VCaP (cell line): ENCODE data around the gene MOGAT2.

Source experiments
- H3K27ac ChIP-seq: fragments of 450-650 bp; 2 replicates; pipeline ENCODE4 v1.5.1; 2017
- CTCF ChIP-seq: fragments of 450-650 bp; conservative IDR thresholded peaks from 2 replicates; pipeline ENCODE4 v1.5.1; 2017; ENCODE audit warnings: mild to moderate bottlenecking, moderate library complexity

MOGAT2 gene

DNA sequence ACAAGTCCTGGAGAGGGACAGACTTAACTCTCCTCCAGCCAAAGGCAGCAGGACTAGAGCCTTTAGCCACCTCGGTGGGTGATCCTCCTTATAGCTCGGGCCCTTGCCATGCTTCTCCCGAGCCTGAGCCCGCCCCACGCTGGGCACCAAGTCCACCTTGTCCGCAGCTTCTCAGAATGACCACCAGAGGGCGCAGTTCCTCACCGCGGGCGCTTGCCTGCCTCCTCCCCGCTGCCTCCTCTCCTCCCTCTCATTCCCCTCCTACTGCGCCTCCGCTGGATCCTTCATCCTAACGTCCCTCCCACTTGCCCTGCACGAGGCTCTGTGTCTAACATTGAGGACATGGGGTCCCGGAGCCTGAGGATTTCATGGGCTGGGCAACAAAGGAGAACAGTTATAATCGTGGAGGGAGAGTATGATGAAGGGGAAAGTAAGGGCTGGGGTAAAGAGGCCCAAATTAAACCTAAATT lies 11.3 kb upstream of the MOGAT2 start:
- no peak overlapping the region for H3K27ac ChIP-seq
- TF ChIP-seq CTCF: peak; percentile 98

DNA sequence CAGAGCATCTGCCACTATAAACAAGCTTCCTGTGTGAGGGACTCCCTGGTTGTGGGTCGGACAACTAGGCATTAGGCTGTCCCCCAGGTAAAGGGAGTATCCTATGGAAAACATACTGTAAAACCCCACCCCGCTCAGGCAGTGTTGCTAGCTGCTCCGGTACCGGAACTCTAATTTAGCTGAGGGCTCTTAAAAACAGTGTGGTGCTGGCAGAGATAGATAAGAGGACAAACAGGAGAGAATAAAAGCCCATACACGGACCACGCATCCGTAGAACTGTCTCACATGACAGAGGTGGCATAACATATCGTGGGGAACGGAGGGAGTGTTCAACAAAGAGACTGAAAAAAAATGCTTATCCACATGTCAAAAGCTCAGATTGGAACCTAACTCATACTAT lies 3.4 kb upstream of the MOGAT2 start:
- no peak overlapping the region for H3K27ac ChIP-seq
- TF ChIP-seq CTCF: no peak

DNA sequence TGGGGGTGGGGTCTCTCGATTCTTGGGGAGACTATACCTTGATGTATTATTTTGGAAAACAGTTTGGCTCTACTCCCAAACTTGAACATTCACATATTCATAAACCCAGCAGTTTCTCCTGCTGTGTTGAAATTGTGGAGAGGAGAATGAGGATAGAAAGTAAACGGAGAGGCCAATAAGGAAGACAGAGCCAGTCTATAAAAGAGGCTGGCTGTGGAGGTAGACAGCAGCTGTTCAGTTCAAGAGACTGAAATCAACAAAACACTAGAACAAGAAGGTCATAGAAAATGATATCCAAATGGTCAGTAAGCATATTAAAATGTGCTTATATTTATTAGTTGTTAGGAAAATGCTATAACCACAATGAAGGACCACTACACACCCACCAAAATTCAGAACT lies 1.9 kb upstream of the MOGAT2 start:
- H3K27ac ChIP-seq: 0 out of 2 replicates have a peak overlapping the region, but pooled peaks have one; percentile 27
- no peak for TF ChIP-seq CTCF

DNA sequence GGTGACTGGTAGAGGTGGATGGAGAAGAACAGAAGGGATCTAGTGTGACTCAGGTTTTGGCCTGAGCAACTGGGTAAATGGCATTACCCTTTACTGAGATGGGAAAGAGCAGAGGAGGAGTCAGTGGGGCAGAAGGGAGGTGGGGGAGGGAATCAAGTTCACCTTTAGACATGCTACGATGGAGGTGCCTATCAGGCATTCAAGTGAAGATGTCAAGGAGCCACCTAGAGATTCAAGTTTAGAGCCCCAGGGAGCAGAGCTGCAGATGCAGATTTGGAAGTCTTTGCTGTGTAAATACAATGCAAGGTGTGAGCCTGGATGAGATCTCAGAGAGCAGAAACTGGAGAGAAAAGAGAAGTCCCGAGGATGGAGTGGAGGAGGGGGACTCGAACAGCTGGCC lies 979 bp upstream of the MOGAT2 start:
- TF ChIP-seq CTCF: no peak

GRCh38 chr11:75718419-75719339 lies 1.0 kb downstream of the MOGAT2 start:
- H3K27ac ChIP-seq: peak overlapping the region; percentile 90
- TF ChIP-seq CTCF: no peak

More for the DNA sequence above, 979 bp upstream of the MOGAT2 start:
- H3K27ac ChIP-seq: no peak overlapping the region

DNA sequence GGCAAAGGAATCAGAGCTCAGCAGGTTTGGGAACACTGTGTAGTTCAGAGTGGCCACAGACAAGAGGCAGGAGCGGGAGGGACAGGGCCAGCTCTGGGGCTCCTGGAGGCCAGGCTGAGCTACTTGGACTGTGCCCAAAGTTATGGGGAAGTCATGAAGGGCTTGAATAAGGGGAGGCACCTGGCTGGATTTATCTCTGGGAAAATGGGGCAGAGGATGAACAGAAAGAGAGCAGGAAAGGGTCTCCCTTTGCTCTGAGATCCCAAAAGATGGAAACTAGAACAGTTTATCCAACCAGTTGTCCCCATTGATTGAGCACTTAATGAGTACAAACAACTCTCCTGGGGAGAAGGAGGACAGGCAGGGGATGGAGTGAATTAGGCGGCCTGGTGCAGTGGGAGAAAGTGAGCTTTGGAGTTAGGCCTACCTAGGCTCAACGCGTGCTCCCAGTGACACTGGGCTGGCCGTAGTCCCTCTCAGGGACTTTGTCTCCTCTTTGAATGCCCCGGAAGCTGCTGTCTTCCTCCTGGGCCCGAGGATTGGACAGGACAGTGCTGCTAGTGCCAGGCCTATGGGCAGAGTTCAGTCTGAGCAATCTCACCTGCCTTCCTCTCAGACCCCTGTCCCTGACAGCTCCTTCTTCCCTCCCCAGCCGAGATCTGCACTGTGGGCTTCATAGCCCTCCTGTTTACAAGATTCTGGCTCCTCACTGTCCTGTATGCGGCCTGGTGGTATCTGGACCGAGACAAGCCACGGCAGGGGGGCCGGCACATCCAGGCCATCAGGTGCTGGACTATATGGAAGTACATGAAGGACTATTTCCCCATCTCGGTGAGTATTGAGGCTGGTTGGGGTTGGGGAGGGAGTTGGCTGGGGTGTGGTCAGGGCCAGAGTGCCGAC lies 2.0 kb downstream of the MOGAT2 start:
- TF ChIP-seq CTCF: no peak
- peak overlapping the region; percentile 90 for H3K27ac ChIP-seq

DNA sequence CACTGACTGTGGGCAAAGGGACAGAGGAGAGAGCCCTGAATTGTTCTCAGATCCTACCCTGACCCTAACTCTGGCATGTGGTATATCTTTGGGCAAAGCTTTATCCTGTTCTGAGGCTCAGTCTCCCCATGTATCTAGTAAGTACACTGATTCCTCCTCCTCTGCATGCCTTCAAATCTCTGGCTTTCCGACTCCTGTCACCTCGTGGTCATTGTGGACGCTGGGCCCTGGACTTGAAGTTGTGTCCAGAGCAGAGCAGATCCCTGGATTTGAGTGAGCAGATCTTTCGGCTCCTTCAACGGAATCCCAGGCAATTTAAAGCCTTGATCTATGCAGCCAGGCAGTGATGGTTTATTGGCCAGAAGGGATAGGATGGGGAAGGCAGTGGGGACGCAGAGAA lies 3.0 kb downstream of the MOGAT2 start:
- no peak for TF ChIP-seq CTCF
- H3K27ac ChIP-seq: peak overlapping the region; percentile 90; the same call in 1 of the 2 replicates
